Right ventricle myocardium superior (tissue), 1 donor: ENCODE data around the gene SRPRB. TPM values are rescaled to one million over a fixed set of nuclear protein-coding genes. Genes with fewer than 3 reads are reported as not detected.
"Not testable (repeated sequence)": the region's sequence is repeated elsewhere in the genome, so short reads cannot be mapped to it uniquely, and the experiment has no call there.

Source experiments
- ATAC-seq: fragments of 200-7000 bp; cut with Tn5 transposase; one replicate; pipeline ENCODE4 v1.9.1; 2020; ENCODE audit warnings: mild to moderate bottlenecking; ENCODE audit not compliant: poor library complexity
- DNase-seq: peaks from one replicate; pipeline ENCODE4 v3.0.0-alpha.2; 2020
- intact Hi-C: fragments of 100-400 bp; cut with DNase I; formaldehyde crosslinking; loops from one replicate; pipeline ENCODE4 v1.11.2; 2022
- total RNA-seq: library from RNA; stranded (reverse); fragmentation: NEBNext Ultra II Directional; extraction: Animal tissue kit (Norgen Biotek cat#: 25700); gene quantifications from one replicate; pipeline ENCODE4 v1.2.1, GENCODE V29; 2021
- donor health status: DM: no; HTN: yes; CAD: no; lungs with severe emphysema.

Gene SRPRB
- total RNA-seq, 1 donor from 2014 or later: 26.4 TPM

- intact Hi-C loops: no loop called here
- ATAC-seq (no peak), DNase-seq (no peak)
These were observed 29.8 kb upstream of the SRPRB start for GRCh38 chr3:133775835-133776234.

DNA sequence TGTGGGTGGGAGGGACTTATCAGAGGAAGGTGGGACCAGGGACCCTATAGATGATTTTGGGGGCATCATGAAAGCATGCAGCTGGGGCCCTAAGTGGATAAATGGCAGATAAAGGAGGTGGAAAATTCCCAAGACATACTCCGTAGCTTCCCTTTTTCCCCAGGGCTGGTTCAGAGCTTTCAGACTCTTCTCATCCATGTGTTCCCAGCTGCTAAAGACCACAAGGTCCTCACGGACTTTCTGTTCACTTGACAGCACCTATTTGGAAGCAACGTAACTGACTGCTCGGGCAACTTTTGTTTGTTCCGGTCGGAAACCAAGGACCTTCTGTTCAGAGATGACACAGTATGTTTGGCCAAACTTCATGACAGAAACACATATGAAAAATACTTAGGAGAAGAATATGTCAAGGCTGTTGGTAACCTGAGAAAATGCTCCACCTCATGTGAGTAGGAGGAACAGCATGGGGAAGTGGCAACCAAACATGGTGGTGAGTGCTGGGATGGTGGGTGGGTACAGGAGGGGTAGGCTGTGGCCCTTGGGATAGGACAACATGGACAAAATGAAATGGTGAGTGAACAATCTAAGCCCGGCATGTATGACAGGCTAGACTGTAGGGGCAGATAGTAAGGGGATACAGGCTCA, 28.7 kb upstream of the SRPRB start:
- intact Hi-C loops: no loop called here
- DNase-seq (no peak), ATAC-seq (no peak)

GRCh38 chr3:133777807-133778568, 27.6 kb upstream of the SRPRB start:
- ATAC-seq (no peak), DNase-seq (no peak)
- intact Hi-C loops: no loop called here

DNA sequence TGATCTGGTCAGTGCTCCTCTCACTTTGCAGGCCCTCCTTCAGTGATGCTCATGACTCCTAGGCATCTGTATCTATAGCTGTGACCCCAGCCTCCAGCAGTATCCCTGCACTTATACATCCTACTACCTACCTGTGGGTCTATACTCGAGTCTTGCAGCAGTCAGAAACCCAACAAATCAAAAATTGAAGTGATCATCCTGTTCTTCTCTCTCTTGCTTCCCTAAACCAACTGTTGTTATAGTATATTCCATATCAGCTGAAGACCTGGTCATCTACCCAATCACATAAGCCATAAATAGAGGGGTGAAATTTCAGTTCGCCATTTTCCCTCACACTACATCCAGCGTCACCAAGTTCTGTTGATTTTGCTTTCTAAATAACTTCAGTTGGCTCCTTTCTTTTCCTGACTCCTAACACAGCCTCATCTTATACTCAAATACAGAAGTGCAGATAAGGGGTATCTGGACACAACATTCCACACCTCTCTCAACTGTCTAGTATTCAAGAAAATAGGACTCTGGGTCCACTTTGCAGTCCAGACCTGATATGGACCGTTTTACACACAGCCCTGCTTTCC, 25.9 kb upstream of the SRPRB start:
- ATAC-seq (no peak), DNase-seq (no peak)
- intact Hi-C loops: no loop called here

GRCh38 chr3:133780756-133781155, 24.9 kb upstream of the SRPRB start:
- intact Hi-C loops, DNase-seq, ATAC-seq: not testable (repeated sequence)

- intact Hi-C loops: no loop called here
- no peak for ATAC-seq
- no peak for DNase-seq
These were observed 24.0 kb upstream of the SRPRB start for GRCh38 chr3:133781570-133781969.

DNA sequence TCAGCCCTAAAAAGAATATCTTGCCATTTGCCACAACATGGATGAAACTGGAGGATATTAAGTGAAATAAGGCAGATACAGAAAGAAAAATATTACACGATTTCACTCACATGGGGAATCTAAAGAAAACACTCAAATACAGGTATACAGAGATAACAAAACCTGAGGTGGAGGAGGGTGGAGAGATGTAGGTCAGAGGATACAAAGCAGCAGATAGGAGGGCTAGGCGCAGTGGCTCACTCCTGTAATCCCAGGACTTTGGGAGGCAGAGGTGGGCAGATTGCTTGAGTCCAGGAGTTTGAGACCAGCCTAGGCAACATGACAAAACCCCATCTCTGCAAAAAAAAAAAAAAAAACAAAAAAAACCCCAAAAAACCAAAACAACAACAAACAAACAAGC, 23.2 kb upstream of the SRPRB start:
- DNase-seq: no peak
- intact Hi-C loops: no loop called here
- ATAC-seq: no peak

GRCh38 chr3:133783762-133784161, 21.9 kb upstream of the SRPRB start:
- no peak for DNase-seq
- intact Hi-C loops: no loop called here
- ATAC-seq: no peak

DNA sequence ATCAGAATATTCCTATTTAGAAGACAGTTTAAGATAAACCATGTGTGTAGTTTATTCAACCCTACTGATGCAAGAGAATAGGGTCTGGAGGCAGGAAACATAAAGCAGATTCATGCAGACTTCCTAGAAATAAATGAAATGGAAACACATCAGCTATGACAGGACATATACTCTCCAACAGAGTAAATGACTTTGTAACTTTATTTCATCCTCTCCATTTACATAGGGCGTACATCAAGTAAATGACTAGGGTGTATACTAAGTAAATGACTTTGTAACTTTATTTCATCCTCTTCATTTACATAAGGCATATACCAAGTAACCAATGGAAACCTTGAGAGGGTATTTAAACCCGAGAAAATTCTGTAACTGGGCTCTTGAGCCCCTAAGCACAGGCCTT, 17.6 kb upstream of the SRPRB start:
- DNase-seq (no peak), ATAC-seq (no peak)
- intact Hi-C loops: no loop called here

- intact Hi-C loops: no loop called here
- DNase-seq (no peak), ATAC-seq (no peak)
These were observed 13.3 kb upstream of the SRPRB start for GRCh38 chr3:133792171-133792763.

DNA sequence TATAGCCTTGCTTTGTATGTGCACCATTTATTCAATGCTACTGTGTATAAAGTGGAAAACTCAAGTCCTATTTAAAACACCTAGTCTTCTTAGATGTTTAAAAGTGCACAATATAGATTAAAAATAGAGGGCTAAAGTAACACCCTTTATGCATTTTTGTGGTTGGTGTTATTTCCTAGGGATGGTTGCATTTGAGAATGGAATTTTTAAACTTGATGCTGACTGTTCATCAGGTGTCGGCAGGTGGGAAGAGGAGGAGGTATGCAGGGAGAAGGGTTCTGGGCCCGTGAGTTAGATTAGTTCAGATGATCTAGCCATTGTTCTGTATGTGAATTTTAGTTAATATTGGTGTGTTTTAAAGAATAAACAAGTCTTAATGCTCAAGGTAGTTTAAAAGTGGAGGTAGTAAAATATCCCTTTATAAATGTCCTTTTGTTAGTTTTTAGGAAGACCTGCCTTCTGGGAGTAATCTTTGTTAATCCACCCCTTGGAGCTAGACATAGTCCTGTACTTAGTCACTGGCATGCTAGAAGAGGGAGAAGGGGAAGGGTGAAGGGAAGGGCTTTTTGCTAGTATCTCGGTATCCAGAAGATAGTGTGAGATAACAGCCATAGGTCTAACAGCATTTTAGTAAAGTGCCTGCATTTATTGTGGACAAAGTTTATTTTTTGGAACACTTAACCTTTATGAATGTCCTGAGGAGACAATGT, 8.1 kb upstream of the SRPRB start:
- intact Hi-C loops: no loop called here
- DNase-seq (no peak), ATAC-seq (no peak)

GRCh38 chr3:133799794-133800585, 5.6 kb upstream of the SRPRB start:
- intact Hi-C loops: no loop called here
- DNase-seq (peak; percentile 42), ATAC-seq (peak; percentile 56)

DNA sequence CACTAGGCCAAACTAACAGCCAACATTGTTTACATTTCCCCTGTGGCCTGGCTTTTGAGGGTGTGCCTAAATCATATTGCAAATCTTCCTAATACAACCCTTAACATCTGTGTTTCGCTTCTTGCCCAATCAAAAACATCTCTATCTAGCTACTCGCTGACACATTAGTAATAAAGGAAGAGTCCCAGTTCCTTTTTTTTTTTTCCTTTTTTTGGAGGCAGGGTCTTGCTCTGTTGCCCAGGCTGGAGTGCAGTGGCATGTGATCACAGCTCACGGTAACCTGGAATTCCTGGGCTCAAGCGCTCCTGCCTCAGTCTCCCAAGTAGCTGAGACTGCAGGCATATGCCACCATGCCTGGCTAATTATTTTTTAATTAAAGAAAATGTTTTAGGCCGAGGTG, 2.1 kb upstream of the SRPRB start:
- intact Hi-C loops: no loop called here

GRCh38 chr3:133804896-133805295, 719 bp upstream of the SRPRB start:
- intact Hi-C loops: no loop called here
- ATAC-seq (no peak), DNase-seq (no peak)

More for the DNA sequence above, 2.1 kb upstream of the SRPRB start:
- DNase-seq: no peak
- no peak for ATAC-seq

GRCh38 chr3:133805384-133805701, 272 bp upstream of the SRPRB start:
- DNase-seq (no peak), ATAC-seq (no peak)
- intact Hi-C loops: no loop called here

- ATAC-seq: no peak
- intact Hi-C loops: no loop called here
- DNase-seq: no peak
These were observed 7.3 kb downstream of the SRPRB start for GRCh38 chr3:133812872-133813271.

GRCh38 chr3:133815386-133815785, 9.8 kb downstream of the SRPRB start:
- ATAC-seq (no peak), DNase-seq (no peak)
- intact Hi-C loops: no loop called here

- intact Hi-C loops: loop anchor here (5.0 kb wide), 2 partner anchors 72 to 107 kb away; no protein-coding TSS in a partner anchor
- DNase-seq (no peak), ATAC-seq (no peak)
These were observed 14.5 kb downstream of the SRPRB start for GRCh38 chr3:133820129-133820528.
